ENCODE data around the gene UBA7. TPM values are rescaled to one million over a fixed set of nuclear protein-coding genes. Genes with fewer than 3 reads are reported as not detected.

The UBA7 gene
- total RNA-seq, 1 donor from 2014 or later = 56.1 TPM

- intact Hi-C loops (cut with DNase I) = no loop called here
- H3K4me3 ChIP-seq = no peak overlapping the region
- no peak for DNase-seq (ENCODE audit: low spot score in 2 of 2)
- no peak for TF ChIP-seq CTCF (IDR thresholded peaks at IDR 0.05)
- H3K36me3 ChIP-seq = peaks cover 19% of the 10 kb centered on the region in 2 donors
- no peaks in the 10 kb centered on the region for H3K9me3 ChIP-seq
- H3K4me1 ChIP-seq = peaks cover 22 to 36% of the 10 kb centered on the region in 2 donors
- peak overlapping the region; percentile 98 for H3K27ac ChIP-seq
- H3K27me3 ChIP-seq = no peaks in the 10 kb centered on the region
Observed at GRCh38 chr3:49806850-49807249, 6.9 kb downstream of the UBA7 start.

GRCh38 chr3:49805897-49806701 is 7.7 kb downstream of the UBA7 start:
- Histone ChIP-seq H3K27me3 (no peaks in the 10 kb centered on the region), H3K9me3 (no peaks in the 10 kb centered on the region), H3K27ac (peak overlapping the region; percentile 98), H3K4me3 (peak overlapping the region; percentile 12 to 86), H3K4me1 (peaks cover 22 to 36% of the 10 kb centered on the region in 2 donors), H3K36me3 (peaks cover 13 to 14% of the 10 kb centered on the region in 2 donors)
- TF ChIP-seq CTCF (IDR thresholded peaks at IDR 0.05) = no peak
- no peak for DNase-seq (ENCODE audit: low spot score in 2 of 2)
- intact Hi-C loops (cut with DNase I) = no loop called here

DNA sequence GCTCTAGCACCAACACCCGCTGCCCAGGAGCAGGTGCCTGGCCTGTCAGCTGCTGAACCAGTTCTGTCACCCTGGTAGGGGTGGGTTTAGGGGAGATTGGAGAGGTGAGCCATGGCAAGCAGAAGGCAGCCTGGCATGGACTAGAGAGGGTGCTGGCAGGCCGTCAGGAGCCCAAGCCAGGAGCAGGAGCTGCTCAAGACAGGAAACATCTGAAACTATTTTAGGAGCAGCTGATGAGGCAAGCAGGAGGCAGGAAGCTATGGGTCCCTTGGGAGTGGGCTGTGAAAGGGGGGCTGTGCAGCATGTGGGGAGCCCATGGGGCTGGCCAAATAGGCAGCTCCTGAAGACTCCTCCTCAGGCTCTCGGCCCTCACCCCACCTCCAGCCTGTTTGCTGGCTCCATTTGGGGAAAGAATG is 8.4 kb downstream of the UBA7 start:
- Histone ChIP-seq H3K4me3 (peak overlapping the region; percentile 12 to 86), H3K27ac (peak overlapping the region; percentile 98), H3K36me3 (peaks cover 13 to 14% of the 10 kb centered on the region in 2 donors), H3K27me3 (no peaks in the 10 kb centered on the region), H3K9me3 (no peaks in the 10 kb centered on the region), H3K4me1 (peaks cover 22 to 36% of the 10 kb centered on the region in 2 donors)
- TF ChIP-seq CTCF (IDR thresholded peaks at IDR 0.05) = no peak
- intact Hi-C loops (cut with DNase I) = no loop called here
- peak; percentile 83 to 97 for DNase-seq (ENCODE audit: low spot score in 2 of 2)

DNA sequence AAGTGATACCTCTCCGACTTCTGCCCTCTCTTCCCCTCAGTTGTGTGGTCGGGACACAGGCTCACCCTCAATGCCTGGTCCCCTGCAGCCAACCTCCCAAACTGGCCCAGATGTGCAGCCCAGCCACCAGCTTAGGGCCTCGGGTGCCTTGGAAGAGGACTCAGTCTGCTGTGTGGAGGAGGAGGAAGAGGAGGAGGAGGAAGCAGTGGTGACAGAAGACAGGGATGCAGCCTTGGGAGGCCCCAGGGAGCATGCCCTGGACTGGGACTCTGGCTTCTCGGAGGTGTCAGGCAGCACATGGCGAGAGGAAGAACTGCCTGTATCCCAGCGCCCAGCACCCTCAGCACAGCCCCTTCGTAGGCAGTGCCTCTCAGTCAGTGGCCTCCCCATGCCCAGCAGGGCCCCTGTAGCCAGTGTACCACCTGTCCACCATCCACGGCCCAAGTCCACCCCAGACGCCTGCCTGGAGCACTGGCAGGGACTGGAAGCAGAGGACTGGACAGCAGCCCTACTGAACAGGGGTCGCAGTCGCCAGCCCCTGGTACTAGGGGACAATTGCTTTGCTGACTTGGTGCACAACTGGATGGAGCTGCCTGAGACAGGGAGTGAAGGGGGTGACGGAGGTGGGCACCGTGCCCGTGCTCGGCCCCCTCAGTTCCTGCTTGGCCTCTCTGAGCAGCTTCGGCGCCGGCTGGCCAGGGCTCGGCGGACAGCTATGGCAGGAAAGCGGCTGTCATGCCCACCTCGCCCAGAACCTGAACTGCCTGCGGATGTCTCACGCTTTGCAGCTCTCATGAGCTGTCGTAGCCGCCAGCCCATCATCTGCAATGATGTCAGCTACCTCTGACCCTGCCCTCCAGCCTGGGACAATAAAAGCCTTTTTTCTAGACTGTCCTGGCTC is 9.4 kb downstream of the UBA7 start:
- Histone ChIP-seq H3K27me3 (no peaks in the 10 kb centered on the region), H3K9me3 (no peaks in the 10 kb centered on the region), H3K4me1 (peaks cover 22 to 40% of the 10 kb centered on the region in 2 donors), H3K36me3 (peaks cover 4 to 6% of the 10 kb centered on the region in 2 donors), H3K27ac (peak overlapping the region; percentile 98), H3K4me3 (peak overlapping the region; percentile 84 to 86)
- no peak for DNase-seq (ENCODE audit: low spot score in 2 of 2)
- intact Hi-C loops (cut with DNase I) = loop anchor here (5.0 kb wide), 1 partner anchor 283 kb away; the partner anchor contains the start of gene RBM5
- TF ChIP-seq CTCF (IDR thresholded peaks at IDR 0.05) = no peak

DNA sequence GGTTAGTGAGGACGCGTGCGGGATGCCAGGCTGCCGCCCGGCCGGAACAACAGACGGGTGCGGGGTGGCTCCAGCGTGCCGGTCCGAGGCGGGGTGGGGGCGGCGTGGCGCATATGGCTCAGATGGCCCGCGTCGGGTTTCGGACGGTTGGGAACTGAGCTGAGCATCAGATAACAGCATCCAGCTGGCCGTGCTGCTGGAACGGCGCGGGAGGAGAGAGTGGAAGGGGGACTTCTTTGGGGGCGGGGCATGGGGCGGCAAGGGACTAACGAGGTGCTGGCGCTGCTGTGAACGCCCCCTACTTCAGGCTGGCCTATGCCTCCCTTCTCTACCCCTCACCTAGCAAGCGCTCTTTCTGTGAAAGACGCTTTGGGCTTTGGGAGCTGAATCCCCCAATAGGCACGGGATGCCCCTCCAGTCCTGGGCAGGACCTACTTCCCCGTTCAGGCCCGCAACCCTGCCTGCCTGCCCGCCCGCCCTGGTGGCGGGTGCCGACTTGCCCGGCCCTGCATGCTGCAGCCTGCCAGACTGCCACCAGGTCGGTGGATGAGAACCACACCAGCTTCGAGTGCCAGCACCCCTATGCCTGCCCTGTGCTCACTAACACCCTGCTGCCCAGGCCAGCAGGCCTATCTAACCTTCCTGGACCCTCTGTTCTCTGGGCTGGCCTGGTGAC is 10.2 kb downstream of the UBA7 start:
- peak in 1 of 2 donors; percentile 82 for DNase-seq (ENCODE audit: low spot score in 2 of 2)
- Histone ChIP-seq H3K27me3 (no peaks in the 10 kb centered on the region), H3K27ac (peak overlapping the region; percentile 98), H3K36me3 (no peaks in the 10 kb centered on the region), H3K4me3 (peak overlapping the region; percentile 84 to 86), H3K4me1 (peaks cover 22 to 40% of the 10 kb centered on the region in 2 donors), H3K9me3 (no peaks in the 10 kb centered on the region)
- intact Hi-C loops (cut with DNase I) = loop anchor here (5.0 kb wide), 1 partner anchor 284 kb away; the partner anchor contains the start of gene RBM5
- TF ChIP-seq CTCF (IDR thresholded peaks at IDR 0.05) = peak in 1 of 3 experiments; percentile 8

All from ascending aorta (tissue), 2 donors.